NCI-H1694 treated with DMSO at 0.1 percent for 48 hours (cell line): ENCODE measurements around the gene ADAMTSL3.

Experiments
- DNase-seq: peaks from one replicate; lab custom pipeline; 2025; lab: John Stamatoyannopoulos, UW

The ADAMTSL3 gene

DNA sequence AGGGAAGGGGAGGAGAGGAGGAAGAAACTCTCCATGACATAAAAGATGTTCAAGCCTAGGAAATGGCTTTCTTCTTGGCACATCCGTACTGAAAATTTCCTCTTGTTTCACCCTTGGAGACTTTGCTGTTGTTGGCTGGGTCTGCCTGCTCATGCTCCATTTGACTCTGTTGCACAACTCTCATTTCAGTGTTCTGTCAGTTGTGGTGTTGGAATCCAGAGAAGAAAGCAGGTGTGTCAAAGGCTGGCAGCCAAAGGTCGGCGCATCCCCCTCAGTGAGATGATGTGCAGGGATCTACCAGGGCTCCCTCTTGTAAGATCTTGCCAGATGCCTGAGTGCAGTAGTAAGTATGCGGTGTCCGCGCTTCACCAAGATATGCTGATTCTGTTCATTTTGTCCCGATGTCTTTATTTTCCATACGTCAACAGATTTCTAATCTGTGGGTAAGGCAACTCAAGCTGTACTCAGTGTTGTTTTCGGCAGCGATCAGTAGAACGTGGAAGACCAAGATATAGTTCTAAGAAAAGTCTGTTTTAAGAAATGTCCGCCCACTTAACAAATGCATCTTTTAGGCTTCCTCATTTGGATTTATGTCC, 316.5 kb downstream of the ADAMTSL3 start:
- no peak for DNase-seq

DNA sequence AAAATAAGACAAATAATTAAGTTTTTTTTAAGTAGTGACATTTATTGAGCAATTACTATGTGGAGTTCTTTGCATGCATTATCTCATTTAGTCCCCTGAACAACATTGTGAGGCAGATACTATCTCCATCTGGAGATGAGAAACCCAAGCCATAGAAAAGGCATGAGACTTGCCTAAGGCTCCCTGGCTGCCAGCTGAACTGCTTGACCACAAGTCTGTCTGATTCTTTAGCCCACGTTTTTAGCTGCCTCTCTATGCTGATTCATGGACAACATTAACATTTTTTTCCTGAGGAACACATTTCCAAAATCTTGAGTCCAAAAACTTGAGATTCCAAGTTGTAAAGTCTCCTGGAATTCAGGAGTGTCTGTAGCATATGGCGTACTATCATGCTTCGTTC, 318.1 kb downstream of the ADAMTSL3 start:
- no peak for DNase-seq

DNA sequence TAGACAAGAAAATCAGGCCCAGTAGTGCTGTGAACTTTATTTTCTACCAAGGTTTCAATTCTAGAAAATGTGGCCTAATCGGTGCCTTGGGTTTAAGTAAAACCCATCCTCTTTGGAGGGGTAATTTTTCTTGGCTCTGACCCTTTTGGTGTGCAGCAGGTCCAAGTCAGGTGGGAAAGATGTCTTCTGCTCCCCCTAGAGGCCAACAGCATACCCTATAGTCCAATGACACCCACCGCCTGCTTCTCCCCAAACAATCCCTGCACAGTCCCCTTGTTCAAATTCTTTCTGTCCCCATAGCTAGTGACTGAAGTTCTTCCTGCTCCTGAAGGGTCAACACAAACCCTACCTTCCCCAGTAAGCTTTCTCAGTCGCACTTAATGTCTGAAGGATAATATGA, 319.9 kb downstream of the ADAMTSL3 start:
- DNase-seq, result no peak

DNA sequence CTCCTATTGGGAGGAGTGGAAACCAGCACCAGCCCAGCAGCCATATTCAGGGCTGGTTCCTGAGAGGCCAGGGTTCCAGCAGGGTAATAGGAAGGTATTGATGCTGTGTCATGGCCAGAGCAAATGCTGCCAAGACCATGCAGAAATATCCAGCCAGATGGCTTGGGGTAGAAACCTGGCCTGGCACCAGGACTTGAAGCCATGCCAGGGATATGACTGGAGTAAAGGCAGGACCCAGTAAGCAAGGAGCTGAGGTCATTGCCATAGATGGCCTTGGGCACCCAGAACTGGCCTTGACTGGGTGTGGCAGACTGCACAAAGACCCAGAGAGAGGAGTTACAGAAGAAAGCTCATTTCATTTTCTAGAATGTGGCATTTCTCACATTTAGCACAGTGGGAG, 324.1 kb downstream of the ADAMTSL3 start:
- no peak for DNase-seq

DNA sequence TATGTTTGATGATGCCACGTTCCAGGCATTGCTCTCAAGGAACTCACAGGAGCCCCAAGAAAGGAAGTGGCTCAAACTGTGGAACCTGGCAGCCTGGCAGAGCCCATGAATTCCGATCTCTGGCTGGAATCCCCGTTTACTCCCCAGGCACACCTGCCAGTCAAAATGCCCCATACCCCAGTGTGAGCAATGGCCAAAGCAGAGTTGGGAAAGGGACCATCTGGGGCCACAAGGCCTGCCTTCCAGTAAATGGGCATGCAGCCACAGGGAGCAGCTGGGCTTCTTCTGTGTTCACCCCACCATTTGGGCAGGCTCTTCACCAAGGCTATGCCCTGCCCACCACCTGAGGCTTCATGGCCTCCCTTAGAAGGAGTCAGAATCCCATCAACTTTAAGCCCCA, 324.7 kb downstream of the ADAMTSL3 start:
- no peak for DNase-seq

DNA sequence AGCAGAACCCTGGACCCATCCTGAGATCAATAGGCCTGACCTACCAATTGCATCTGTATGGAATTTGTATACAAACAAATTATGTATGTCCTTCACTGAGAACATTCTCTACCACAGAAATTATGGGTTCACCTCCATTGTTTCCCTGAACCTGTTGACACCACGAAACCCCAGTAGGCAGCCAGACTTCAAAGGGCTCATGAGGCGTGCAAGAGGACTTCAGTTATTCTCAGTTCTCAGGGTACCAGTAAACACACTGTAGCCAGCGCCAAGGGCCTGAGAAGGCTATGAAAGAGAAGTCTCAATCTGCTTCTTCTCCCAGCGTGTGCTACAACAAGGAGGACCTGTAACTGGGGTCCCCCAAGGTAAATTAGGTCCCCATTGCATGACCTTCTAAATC, 326.7 kb downstream of the ADAMTSL3 start:
- DNase-seq, result no peak

DNA sequence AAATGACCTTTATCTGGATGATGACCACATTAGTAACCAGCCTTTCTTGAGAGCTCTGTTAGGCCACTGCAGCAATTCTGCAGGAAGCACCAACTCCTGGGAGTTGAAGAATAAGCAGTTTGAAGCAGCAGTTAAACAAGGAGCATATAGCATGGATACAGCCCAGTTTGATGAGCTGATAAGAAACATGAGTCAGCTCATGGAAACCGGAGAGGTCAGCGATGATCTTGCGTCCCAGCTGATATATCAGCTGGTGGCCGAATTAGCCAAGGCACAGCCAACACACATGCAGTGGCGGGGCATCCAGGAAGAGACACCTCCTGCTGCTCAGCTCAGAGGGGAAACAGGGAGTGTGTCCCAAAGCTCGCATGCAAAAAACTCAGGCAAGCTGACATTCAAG, 328.8 kb downstream of the ADAMTSL3 start:
- DNase-seq, result no peak

DNA sequence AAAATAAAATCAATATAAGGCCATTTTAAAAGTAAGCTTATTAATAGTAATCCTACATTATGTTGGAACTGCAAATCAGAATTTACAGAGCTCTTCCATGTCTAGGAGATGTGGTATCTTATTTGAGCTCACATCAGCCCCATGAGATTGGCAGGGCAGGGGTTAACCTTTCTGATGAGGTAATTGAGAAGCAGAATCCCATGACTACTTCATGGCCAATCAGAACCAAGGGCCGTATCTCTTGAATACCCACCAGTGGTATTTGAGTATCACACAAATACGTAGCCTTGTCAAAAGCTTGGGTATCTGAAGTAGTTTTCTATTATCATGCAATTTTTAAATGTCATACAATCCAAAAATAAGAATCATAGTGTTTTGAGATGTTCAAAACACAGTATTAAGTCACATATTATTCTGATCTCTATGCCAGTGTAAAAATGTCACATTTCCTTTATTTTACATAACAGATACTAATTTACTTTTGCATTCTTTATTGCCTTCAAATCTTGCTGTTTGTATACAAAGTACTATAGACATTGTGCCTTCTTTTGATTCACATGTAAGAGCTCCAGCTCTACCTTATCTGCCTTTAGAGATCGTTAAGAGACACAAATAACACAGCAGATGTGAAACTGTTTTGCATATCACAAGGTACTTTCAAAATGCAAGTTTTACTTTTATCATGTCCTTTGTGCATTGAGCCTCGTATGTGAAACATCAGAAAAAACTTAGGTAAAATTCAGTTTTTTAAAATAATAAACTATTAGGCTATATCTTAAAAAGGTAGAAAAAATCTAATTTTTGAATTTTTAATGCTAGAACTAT, 329.9 kb downstream of the ADAMTSL3 start:
- DNase-seq, result no peak

DNA sequence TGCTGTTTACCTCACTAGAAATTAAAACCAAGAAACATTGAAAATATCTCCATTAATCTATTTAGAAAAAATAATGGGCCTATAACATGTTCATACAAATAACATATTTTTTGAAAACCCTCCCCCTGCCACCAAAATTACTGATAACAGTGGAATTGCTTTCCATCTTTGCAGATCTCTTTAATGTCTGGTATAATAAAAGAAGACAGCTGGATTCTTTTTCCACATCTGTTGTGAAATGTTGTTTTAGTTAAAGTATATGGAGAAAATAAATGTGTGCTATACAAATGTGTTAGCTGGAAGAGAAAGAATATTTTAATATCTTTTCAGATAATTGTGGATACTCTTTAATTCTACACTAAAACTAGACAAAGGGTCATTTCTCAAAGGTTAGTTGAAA, 330.7 kb downstream of the ADAMTSL3 start:
- no peak for DNase-seq

DNA sequence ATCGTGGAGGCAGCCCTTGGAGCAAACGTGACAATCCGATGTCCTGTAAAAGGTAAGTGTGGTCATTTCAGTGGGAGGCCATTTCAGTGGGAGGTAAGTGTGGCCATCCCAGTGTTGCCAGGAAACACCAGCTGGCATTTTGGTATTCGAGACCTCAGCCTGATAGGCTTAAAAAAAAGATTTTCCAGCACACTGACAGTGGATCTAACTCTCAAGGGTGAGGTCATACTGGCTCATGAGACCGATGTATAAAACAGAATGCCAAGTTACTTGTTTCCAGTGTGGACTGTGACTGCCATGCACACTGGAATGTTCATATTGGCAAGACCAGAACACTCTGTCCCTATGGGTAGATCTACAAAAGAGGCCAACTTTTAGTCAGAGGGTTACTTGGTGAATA, 337.2 kb downstream of the ADAMTSL3 start:
- DNase-seq, result no peak

DNA sequence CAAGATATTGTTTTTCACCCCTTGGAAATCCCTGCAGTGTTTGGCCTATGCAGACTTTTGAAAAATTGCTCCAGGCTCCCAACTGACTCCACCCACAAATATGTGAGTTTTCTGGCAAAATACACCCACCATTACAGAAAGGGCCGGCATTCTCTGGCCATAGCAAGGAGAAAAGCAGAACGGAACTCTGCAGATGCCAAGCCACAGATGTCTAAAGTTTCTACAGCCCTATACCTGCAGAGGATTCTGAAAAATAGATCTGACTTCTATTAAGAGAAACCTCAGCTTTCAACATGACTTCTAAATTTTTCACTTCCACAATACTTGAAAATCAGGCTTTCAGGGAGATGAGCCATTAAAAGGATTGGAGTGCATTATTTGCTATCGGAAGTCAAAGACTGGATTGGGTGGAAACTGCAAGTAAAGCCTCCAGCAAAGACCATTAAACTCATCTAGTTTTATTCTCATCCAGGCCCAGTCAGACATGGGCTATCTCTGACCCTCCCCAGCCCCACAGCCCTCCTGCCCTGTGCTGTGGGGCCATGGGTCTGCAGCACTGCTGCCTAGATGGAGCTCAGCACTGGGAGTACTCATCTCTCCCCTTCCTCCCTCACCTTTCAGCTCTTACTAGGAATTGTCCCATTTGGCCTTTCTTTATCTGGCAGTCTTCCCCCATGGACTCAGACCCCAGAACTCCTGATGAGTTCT, 338.6 kb downstream of the ADAMTSL3 start:
- no peak for DNase-seq

DNA sequence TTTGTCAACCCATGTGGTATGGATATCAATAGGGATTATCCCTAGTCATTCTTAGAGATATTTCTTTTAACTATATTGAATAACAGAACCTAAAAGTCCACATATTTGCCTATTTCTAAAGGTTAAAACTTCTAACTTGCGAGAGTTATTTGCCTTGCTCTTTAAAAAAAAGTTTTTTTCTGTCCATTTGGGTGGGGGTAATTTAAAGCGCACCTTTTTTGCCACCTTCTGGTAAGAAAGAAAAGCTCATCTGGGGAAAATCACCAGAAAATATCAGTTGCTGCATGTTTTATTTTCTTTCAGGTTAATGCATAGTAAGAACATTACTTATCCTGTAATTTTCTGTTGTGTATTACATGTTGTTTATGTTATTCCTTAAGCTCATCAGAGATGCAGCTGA, 339.7 kb downstream of the ADAMTSL3 start:
- no peak for DNase-seq

DNA sequence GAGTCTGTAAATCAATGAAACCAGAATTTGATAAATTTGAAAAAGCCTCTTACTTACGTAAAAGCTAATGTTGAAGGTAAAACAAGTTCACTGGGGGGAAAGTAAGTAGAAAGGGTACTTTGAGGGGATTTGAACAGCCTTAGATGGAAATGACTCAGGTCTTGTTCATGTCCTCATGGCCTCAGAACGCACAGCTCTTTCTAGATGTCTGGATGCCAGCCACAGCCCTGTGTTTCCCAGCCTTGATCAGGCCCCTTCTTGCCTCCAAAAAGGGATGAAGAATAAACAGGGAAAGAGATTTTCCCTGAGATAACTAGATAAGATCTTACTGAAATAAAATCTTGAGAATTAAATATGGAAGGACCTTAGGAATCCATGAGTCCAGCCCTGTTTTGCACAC, 344.6 kb downstream of the ADAMTSL3 start:
- DNase-seq, result no peak

DNA sequence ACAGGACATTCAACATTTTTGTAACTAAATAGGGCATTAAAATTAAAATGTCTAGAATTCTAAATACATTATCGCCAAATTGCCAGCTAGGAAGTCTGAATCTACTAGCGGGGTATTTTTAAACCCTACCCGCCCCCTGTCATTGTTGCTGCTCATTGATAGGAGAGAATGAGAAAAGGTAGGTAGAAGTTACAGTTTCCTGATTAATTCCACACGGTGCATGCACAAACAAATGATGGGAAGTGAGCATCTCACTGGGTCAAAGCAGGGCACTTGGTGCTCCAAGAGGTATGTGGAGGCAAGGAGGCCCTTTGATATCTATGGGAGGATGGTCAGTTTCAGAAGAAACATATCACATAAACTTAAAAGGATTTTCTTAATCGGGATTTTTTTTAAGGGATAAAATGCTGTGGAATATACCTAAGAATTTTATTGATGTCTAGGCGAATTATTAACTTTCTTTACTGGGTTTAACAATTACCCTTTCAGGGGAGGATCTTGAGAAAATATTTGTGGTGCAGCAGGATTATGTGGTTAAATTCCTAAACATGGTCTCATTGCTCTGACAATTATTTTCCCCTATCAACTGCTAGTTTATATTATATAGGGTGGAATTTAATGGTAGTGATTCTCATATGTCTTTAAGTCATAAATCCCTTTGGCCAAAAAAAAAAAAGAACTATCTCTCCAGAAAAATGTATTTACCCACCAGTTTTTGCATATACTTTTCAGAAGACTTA, 345.6 kb downstream of the ADAMTSL3 start:
- no peak for DNase-seq

DNA sequence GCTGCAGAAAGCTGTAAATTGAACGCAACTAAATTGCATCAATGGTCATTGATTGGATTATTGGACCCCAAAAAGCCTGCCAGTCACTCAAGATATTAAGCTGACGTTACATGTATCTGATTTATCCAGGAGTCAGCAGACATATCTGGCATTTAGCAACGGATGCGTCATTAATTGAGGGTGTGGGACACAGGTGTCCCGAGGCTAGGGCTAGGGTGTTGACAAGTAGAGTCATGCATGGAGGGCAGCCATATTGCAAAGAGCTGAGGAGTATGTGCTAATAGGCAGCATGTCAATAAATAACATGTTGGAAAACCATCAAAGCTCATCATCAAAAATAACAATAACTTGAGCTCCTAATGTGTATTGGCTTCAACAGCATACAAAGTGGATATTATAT, 347.1 kb downstream of the ADAMTSL3 start:
- no peak for DNase-seq

DNA sequence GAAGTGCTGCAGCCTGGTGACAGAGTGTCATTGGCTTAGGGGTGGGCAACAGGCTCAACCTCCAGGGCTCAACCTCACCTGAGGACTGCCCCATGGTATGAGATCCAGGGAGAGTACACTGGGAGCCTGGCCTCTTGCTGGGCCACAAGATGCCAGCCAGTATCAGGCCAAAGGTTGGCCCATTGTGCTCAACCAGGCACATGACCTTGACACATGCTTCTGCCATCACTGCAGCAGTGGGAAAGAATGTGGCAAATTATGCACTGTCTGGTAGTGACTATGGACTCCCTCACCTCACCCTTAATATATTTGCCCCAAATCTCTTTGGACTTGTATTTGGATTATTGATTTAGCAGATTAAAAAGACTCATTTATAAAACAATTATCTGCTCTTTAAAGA, 347.7 kb downstream of the ADAMTSL3 start:
- no peak for DNase-seq

DNA sequence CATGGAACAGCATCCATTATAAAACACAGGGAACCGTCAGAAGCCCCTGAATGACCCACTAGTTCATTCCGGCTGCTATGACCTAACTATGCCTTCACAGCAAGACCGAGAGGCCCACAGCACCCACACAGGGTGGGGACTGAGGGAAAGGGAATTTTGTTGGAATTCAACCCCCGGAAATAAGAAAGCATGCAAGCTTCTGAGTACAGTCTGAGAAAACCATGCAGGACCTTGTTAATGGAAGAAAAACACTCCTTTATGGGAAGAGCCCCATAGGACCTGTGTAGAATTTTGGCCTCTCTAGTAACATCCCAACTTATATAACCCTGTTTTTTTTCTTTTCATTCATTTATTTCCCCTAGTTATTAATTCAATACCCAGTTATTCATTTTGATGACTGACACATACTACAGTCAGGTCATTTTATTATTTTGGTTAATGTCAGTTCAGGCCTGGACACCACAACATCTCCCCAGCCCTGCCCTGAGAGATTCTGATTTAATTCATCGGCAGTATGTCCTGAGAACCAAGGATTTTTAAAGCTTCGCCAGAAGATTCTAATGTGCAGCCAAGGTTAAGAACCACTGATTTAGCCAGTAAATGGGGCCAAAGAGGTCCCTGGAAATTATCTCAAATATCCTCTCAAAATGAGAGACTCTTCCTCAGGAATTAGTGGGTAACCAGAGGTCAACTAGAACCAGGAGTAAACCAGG, 350.0 kb downstream of the ADAMTSL3 start:
- no peak for DNase-seq

DNA sequence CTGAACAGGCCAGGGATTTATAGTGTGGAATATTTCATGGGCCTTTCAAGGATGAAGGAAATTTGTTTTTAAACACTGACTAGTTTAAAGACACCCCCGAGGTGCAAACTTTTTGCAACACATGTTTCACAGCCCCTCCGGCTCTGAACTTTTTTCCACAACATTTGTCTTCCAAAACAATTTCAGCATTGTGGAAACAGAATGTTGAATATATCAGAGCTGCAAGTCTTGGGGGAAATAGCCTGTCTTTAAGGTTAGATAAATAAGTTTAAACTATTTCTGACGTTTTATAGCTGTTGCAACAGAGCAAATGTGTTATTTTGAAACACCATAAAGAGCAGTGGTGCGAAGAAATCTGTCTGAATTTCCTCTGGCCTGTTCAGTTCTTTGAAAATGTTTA, 352.5 kb downstream of the ADAMTSL3 start:
- DNase-seq, result no peak

DNA sequence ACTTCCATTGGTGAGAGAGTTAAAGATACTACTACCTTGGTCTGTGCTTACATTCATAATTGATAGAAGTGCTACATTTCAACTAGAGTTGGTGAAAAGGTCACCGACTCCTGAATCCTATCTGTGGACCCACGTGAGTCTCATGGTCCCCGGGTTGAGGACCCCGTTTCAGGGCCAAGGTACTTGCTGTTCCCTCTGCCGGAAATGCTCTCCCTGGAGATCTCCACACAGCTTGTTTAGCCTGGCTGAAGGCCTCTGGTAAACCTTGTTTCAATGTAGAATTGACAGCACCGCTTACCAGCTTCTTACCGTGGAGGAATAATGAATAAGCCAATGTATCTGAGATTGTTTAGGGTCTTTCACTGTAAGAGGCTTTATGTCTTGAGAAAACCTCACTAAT, 355.7 kb downstream of the ADAMTSL3 start:
- DNase-seq, result no peak

DNA sequence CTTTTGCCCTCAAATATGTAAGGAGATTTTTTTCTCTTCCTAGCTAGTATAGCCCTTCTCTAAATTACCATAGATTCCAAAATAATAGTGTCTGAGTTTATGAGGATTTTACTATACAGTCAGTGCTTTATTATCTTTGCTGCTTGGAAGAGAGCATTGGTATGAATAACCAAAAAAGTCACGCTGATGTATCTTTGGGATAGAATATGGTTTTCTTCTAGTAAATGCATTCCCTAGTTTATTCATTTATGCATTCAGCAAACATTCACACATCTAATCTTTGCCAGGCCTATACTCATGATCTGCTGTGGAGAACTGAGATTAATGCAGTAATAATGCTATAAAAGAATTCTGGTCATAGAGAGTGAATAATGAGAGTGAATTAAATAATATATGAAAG, 356.3 kb downstream of the ADAMTSL3 start:
- no peak for DNase-seq

DNA sequence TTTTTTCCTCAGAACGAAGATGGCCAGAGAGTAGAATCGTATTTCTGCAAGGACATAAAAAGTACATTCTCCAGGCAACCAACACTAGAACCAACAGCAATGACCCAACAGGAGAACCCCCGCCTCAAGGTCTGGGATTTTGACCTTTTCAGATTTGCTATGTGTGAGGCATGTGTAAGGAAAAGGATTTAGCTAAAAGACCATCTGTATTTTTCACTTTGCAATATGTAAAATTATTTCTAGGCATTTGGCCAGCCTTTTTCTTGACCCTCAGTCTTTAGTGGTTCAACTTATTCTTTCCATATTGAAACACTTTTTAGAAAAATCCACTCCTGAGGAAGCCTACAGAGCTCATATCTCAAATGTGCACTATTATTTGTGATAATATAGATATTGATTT, 362.4 kb downstream of the ADAMTSL3 start:
- DNase-seq, result no peak

DNA sequence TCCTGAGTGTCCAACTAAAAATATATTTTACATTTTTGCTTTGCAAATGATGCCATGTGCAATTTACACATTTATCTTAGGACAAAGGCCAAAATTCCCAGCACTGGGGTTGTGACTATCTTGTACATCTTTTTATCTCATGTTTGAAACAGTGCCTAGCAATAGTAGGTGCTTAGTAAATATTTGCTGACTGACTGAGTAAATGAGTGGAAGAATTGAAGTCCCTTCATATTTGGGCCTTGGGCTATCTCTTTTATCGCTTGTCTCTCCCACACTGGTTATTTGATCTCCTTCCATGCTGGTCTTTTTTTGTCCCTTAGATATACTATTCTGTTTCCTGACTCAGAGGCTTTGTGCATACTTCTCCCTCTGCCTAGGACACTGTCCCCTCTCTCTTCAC, 368.6 kb downstream of the ADAMTSL3 start:
- DNase-seq, result no peak
